Pancreas (tissue), 10 donors: ENCODE measurements around the gene PARD3B. TPM values are rescaled to one million over a fixed set of nuclear protein-coding genes. Genes with fewer than 3 reads are reported as not detected.

ENCODE experiments used
- ATAC-seq, 4 donors: fragments of 200-7000 bp; cut with Tn5 transposase; one replicate each; pipeline versions ENCODE4 v1.8.0 to v1.9.1; 2020; ENCODE audit warnings: mild to moderate bottlenecking in 4 of 4, moderate library complexity in 4 of 4
- DNase-seq, 6 donors: peaks; one replicate each; pipeline ENCODE4 v3.0.0-alpha.2; 2020
- FAIRE-seq: peaks from 2 replicates; lab custom pipeline; 2012; peaks lifted over from hg19 to GRCh38; lab: Jason Lieb, UNC
- H3K27ac ChIP-seq, 4 donors: fragments of 200-600 bp; sonication (generic); 1 replicate in 3 of 4; 2 replicates in 1 of 4; pipeline versions ENCODE4 v1.5.0 to v1.8.0; 2020
- H3K27me3 ChIP-seq, 4 donors: fragments of 200-600 bp; one replicate each; pipeline ENCODE4 v1.8.0; 2021
- H3K36me3 ChIP-seq, 3 donors: fragments of 200-600 bp; sonication (generic) in 1 of 3; one replicate each; pipeline versions ENCODE4 v1.5.0 to v1.8.0; 2020 to 2021
- H3K4me1 ChIP-seq, 3 donors: fragments of 200-600 bp; one replicate each; pipeline ENCODE4 v1.8.0; 2021
- H3K4me3 ChIP-seq, 4 donors: fragments of 200-600 bp; sonication (generic) in 2 of 4; one replicate each; pipeline versions ENCODE4 v1.5.0 to v1.8.0; 2020 to 2021
- H3K9me3 ChIP-seq, 4 donors: fragments of 200-600 bp; one replicate each; pipeline ENCODE4 v1.8.0; 2021
- WGBS, 2 donors: extraction: QIAGEN DNeasy Blood & Tissue Kit; methylation state at CpG; one replicate each; pipeline ENCODE4 v1.1.7; 2013; 5-methylcytosine and 5-hydroxymethylcytosine counted together
- intact Hi-C, 3 donors: fragments of 100-400 bp; cut with DNase I; formaldehyde crosslinking; loops; one replicate each; pipeline versions ENCODE4 v1.11.1 to v1.14.2; 2022
- polyA plus RNA-seq, 2 donors: library from polyadenylated mRNA; stranded (reverse); fragments of 200-250 nt; gene quantifications; one replicate each; pipeline ENCODE4 v1.2.3, GENCODE V29; 2013
- total RNA-seq, 6 donors: library from RNA; stranded (reverse); fragmentation: NEBNext Ultra II Directional in 4 of 6; extraction: Animal tissue kit (Norgen Biotek cat#: 25700) in 4 of 6; gene quantifications; one replicate each; pipeline versions ENCODE4 v1.2.1 to v1.2.4, GENCODE V29; 2021 to 2023
- TF ChIP-seq, protein P1 (sequence below), 4 donors: fragments of 200-600 bp; sonication (generic) in 3 of 4; IDR thresholded peaks; one replicate each; pipeline versions ENCODE4 v1.5.0 to v1.8.0; 2021; ENCODE audit warnings: antibody characterized with exemption in 4 of 4
- donor health status: healthy with polysubstance abuse.
- donor health status: DM: no; HTN: no; CAD: no; lungs with moderate emphysema.
- donor health status: DM: no; HTN: no; CAD: no.
- donor health status: control.
- donor health status: control.
- donor health status: Bipolar disorder and iron deficiency.
- donor health status: DM: yes; HTN: yes; CAD: no.
- donor health status: DM: no; HTN: no; CAD: no.
- donor health status: DM: no; HTN: no; CAD: no.
- donor health status: DM: yes; HTN: yes; CAD: no.

The PARD3B gene
- total and polyA plus RNA-seq, 8 donors: 2.8 to 21.5 (median 12.7) TPM

DNA sequence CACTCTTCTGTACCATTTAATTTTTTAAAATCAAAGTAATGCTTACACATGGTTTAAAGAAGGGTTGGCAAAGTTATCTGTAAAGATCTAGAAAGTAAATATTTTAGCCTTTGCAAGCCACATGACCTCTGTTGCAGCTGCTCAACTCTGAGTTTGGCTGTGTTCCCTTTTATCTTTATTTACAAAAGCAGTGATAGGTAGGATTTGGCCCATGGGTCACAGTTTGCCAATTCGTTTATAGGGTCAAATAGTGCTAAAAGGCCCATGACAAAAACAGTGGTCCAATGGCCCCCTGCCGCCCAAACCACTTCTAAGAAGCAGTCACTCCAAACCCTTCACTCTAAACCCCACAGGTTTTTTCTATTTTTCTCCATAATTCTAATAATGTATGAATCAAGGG lies 124.8 kb downstream of the PARD3B start:
- no peaks in the 10 kb centered on the region for H3K27me3 ChIP-seq
- peak in 3 of 6 donors; percentile 33 to 45 (median 38) for DNase-seq
- 31 to 36% methylated on average over 2 of the region's 2 CpGs for WGBS, 2 donors
- ATAC-seq: peak; percentile 86 to 96 (median 92)
- H3K4me3 ChIP-seq: no peak overlapping the region
- no peaks in the 10 kb centered on the region for H3K9me3 ChIP-seq
- intact Hi-C loops: no loop called here
- FAIRE-seq: no peak
- H3K27ac ChIP-seq: no peak overlapping the region
- H3K36me3 ChIP-seq: no peaks in the 10 kb centered on the region
- TF ChIP-seq, protein P1, sequence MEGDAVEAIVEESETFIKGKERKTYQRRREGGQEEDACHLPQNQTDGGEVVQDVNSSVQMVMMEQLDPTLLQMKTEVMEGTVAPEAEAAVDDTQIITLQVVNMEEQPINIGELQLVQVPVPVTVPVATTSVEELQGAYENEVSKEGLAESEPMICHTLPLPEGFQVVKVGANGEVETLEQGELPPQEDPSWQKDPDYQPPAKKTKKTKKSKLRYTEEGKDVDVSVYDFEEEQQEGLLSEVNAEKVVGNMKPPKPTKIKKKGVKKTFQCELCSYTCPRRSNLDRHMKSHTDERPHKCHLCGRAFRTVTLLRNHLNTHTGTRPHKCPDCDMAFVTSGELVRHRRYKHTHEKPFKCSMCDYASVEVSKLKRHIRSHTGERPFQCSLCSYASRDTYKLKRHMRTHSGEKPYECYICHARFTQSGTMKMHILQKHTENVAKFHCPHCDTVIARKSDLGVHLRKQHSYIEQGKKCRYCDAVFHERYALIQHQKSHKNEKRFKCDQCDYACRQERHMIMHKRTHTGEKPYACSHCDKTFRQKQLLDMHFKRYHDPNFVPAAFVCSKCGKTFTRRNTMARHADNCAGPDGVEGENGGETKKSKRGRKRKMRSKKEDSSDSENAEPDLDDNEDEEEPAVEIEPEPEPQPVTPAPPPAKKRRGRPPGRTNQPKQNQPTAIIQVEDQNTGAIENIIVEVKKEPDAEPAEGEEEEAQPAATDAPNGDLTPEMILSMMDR (IDR thresholded peaks at IDR 0.05): no peak
- H3K4me1 ChIP-seq: peaks cover 10 to 16% (median 15%) of the 10 kb centered on the region in 3 donors

DNA sequence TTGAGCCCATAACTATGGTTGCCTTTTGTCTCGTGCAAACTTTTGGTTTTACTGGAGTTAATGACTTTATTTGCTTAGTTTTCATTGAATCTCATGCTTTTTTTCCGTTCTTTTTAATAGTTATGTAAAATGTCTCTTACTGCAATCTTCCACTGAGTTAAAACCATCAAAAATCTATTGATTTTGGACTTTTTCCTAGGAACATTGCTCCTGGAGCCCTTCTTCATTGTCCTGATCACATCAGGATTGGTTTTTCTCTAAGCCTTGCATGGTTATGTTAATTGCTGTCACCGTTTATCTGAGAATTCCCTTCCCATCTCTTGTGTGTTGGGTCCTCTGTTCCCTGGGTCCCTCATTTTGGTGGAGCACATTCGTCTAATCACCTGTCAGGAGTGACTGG lies 125.5 kb downstream of the PARD3B start:
- Histone ChIP-seq H3K27me3 (no peaks in the 10 kb centered on the region), H3K36me3 (no peaks in the 10 kb centered on the region), H3K27ac (no peak overlapping the region), H3K9me3 (no peaks in the 10 kb centered on the region), H3K4me1 (peaks cover 10 to 15% (median 14%) of the 10 kb centered on the region in 3 donors), H3K4me3 (no peak overlapping the region)
- no peak for ATAC-seq
- TF ChIP-seq, protein P1 (IDR thresholded peaks at IDR 0.05): no peak
- WGBS, 2 donors: 92% methylated on average over 4 of the region's 4 CpGs
- intact Hi-C loops: no loop called here
- no peak for DNase-seq
- no peak for FAIRE-seq

DNA sequence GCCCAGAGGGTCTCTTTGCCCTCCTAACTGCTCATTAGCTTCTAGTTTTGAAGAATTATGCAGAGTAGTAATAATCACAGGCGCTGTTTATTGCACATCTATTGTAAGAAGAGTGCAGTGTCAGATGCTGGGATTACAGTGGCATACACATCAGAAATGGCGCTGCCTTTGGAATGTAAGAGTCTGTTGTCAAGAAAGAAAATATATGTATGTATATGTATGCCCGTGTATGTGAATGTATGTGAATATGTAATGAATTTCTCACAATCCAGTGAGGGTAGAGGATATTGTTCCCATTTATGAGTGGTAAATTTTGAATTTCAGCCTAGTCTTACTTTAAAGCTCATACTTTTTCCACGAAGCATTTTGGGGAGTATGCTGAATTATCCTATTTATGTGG lies 127.5 kb downstream of the PARD3B start:
- peaks cover 10 to 15% (median 14%) of the 10 kb centered on the region in 3 donors for H3K4me1 ChIP-seq
- TF ChIP-seq, protein P1 (IDR thresholded peaks at IDR 0.05): no peak
- ATAC-seq (no peak), FAIRE-seq (no peak), DNase-seq (no peak)
- no peak overlapping the region for H3K4me3 ChIP-seq
- no peaks in the 10 kb centered on the region for H3K36me3 ChIP-seq
- no peak overlapping the region for H3K27ac ChIP-seq
- intact Hi-C loops: no loop called here
- H3K27me3 ChIP-seq: no peaks in the 10 kb centered on the region
- WGBS, 2 donors: 73 to 74% methylated on average over 4 of the region's 4 CpGs
- H3K9me3 ChIP-seq: no peaks in the 10 kb centered on the region

DNA sequence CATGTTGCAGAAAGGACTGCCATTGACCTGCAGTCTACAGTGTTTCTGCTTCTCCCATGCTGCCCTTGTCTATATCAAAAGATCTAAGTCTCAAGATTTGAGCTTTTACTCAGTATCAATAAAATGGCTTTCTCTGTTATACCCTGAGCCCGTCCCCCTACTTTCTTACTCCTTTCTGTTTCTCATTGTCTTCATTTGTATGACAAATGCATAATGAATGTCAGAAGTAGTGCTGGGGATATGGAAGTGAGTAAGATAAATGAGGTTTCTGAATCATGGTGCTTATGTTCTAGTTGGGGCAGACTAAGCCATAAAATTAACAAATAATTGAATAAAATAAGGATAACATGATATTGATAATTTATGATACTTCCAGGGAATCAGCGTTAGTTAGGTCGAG lies 128.6 kb downstream of the PARD3B start:
- Histone ChIP-seq H3K27ac (no peak overlapping the region), H3K27me3 (no peaks in the 10 kb centered on the region), H3K36me3 (no peaks in the 10 kb centered on the region), H3K4me3 (no peak overlapping the region), H3K4me1 (peaks cover 10 to 15% (median 14%) of the 10 kb centered on the region in 3 donors), H3K9me3 (no peaks in the 10 kb centered on the region)
- no peak for DNase-seq
- no peak for FAIRE-seq
- WGBS, 2 donors: 92 to 97% methylated on average over 3 of the region's 3 CpGs
- TF ChIP-seq, protein P1 (IDR thresholded peaks at IDR 0.05): no peak
- intact Hi-C loops: no loop called here
- no peak for ATAC-seq

DNA sequence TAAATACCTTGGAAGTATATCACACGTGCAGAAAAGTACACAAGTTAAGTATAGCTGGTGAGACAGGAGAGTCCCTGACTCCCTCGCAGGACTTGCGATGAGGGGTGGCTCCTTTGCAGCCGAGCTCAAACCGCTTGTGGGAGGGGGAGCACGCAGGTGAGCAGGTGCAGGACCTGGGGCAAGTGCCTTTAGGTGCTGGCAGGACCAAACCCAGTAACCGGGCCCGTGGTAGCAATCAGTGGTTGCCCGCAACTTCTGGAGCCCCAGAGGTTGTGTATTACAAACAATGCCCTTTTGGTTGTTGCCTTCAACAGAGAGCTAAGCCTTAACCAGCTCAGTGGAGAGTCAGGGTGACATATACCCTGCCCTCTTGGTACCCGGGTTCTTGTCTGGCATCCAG lies 132.8 kb downstream of the PARD3B start:
- peaks cover 0 to 6% (median 0%) of the 10 kb centered on the region in 3 donors for H3K4me1 ChIP-seq
- TF ChIP-seq, protein P1 (IDR thresholded peaks at IDR 0.05): no peak
- no peaks in the 10 kb centered on the region for H3K36me3 ChIP-seq
- WGBS, 2 donors: 93 to 95% methylated on average over 10 of the region's 10 CpGs
- intact Hi-C loops: no loop called here
- no peak overlapping the region for H3K27ac ChIP-seq
- FAIRE-seq (no peak), DNase-seq (no peak), ATAC-seq (no peak)
- no peaks in the 10 kb centered on the region for H3K27me3 ChIP-seq
- no peaks in the 10 kb centered on the region for H3K9me3 ChIP-seq
- H3K4me3 ChIP-seq: no peak overlapping the region
